K562 (cell line): ENCODE measurements around the gene LDLRAD1. TPM values are rescaled to one million over a fixed set of nuclear protein-coding genes. Genes with fewer than 3 reads are reported as not detected.

Source experiments
- ATAC-seq: fragments of 200-7000 bp; cut with Tn5 transposase; 3 replicates; pipeline ENCODE4 v1.9.1; 2020; ENCODE audit warnings: moderate library complexity
- BruUV-seq: library from RNA; stranded (reverse); fragments of 400-500 nt; replicated peaks from 2 replicates; lab custom pipeline; 2021; lab: Mats Ljungman, UMichigan
- CTCF ChIA-PET: fragments of 300-600 bp; formaldehyde crosslinking; extraction: SDS; loops from one replicate; lab custom pipeline; 2021; ENCODE audit warnings: low intra/inter-chr PET ratio; lab: Yijun Ruan, JAX
- POLR2A ChIA-PET: fragments of 300-600, 350-650 bp; sonication (Branson Sonifier 250); formaldehyde crosslinking; extraction: SDS; loops from one replicate; lab custom pipeline; 2021; ENCODE audit warnings: antibody characterized with exemption, inconsistent platforms; lab: Yijun Ruan, JAX
- DNase-seq, 4 experiments: peaks; one replicate each; pipeline versions ENCODE4 v3.0.0 to v3.0.0-alpha.2; 2011 to 2018; ENCODE audit warnings: low spot score in 3 of 4, mixed read lengths in 3 of 4; ENCODE audit errors: extremely low read depth in 1 of 4
- FAIRE-seq: peaks from 2 replicates; lab custom pipeline; 2011; peaks lifted over from hg19 to GRCh38; lab: Jason Lieb, UNC
- H2AFZ ChIP-seq: 2 replicates; pipeline ENCODE4 v1.6.0; 2011; ENCODE audit warnings: low read depth, low read length, control low read depth, inconsistent platforms
- H3K27ac ChIP-seq: fragments of 200-600 bp; 3 replicates; pipeline ENCODE4 v1.8.0; 2011; ENCODE audit warnings: low read depth, mild to moderate bottlenecking, control low read depth, inconsistent platforms, low read length, moderate library complexity, mixed read lengths; ENCODE audit errors: extremely low read depth
- H3K27me3 ChIP-seq, 2 experiments: fragments of 300-600 bp in 1 of 2; 2 replicates in 1 of 2; 3 replicates in 1 of 2; pipeline versions ENCODE4 v1.6.0 to v1.8.0; 2011; ENCODE audit warnings: inconsistent platforms in 2 of 2, low read length in 2 of 2, mild to moderate bottlenecking in 1 of 2, mixed read lengths in 1 of 2, moderate library complexity in 1 of 2; ENCODE audit not compliant: control insufficient read depth in 2 of 2, insufficient read depth in 2 of 2
- H3K36me3 ChIP-seq: fragments of 300-600 bp; 3 replicates; pipeline ENCODE4 v1.8.0; 2011; ENCODE audit warnings: mild to moderate bottlenecking, low read length, inconsistent platforms; ENCODE audit not compliant: control insufficient read depth, insufficient read depth
- H3K4me1 ChIP-seq, 2 experiments: fragments of 200-600 bp in 1 of 2; replicated peaks in 1 of 2; 2 replicates in 1 of 2; 3 replicates in 1 of 2; pipeline versions ENCODE4 v1.5.1 to v1.8.0; 2011; ENCODE audit warnings: inconsistent platforms in 2 of 2, low read length in 2 of 2, mild to moderate bottlenecking in 1 of 2, mixed read lengths in 1 of 2, moderate library complexity in 1 of 2; ENCODE audit not compliant: control insufficient read depth in 2 of 2, insufficient read depth in 2 of 2
- H3K4me2 ChIP-seq: 2 replicates; pipeline ENCODE4 v1.6.1; 2011; ENCODE audit warnings: low read length, control low read depth, inconsistent platforms, mixed read lengths; ENCODE audit not compliant: insufficient read depth
- H3K4me3 ChIP-seq: fragments of 200-600 bp; sonication (generic), shearing (Covaris generic); 2 replicates; pipeline ENCODE4 v1.5.1; 2016; ENCODE audit warnings: control low read depth, inconsistent platforms
- H3K79me2 ChIP-seq: fragments of 200-600 bp; 3 replicates; pipeline ENCODE4 v1.8.0; 2011; ENCODE audit warnings: low read length, inconsistent platforms; ENCODE audit not compliant: control insufficient read depth, insufficient read depth
- H3K9ac ChIP-seq, 2 experiments: 2 replicates each; pipeline versions ENCODE4 v1.6.0 to v1.6.1; 2011; ENCODE audit warnings: low read depth in 2 of 2, low read length in 2 of 2, control low read depth in 1 of 2, inconsistent platforms in 1 of 2, mild to moderate bottlenecking in 1 of 2, mixed read lengths in 1 of 2; ENCODE audit not compliant: insufficient read depth in 1 of 2
- H3K9me1 ChIP-seq: one replicate; pipeline ENCODE4 v1.6.0; 2011; ENCODE audit warnings: inconsistent platforms, mild to moderate bottlenecking, low read length, moderate library complexity; ENCODE audit not compliant: control insufficient read depth, insufficient read depth
- H3K9me3 ChIP-seq: replicated peaks from 2 replicates; pipeline ENCODE4 v1.5.1; 2011; ENCODE audit warnings: low read depth, low read length, inconsistent platforms; ENCODE audit not compliant: control insufficient read depth, insufficient read depth
- H4K20me1 ChIP-seq: replicated peaks from 2 replicates; pipeline ENCODE4 v1.6.1; 2011; ENCODE audit warnings: low read length, inconsistent platforms, mixed read lengths; ENCODE audit not compliant: control insufficient read depth, insufficient read depth
- ARHGAP35 ChIP-seq: fragments of 450-650 bp; IDR thresholded peaks from 2 replicates; pipeline ENCODE4 v1.6.1; 2018; ENCODE audit not compliant: partially characterized antibody
- BRCA1 ChIP-seq, 2 experiments: fragments of 450-650 bp in 1 of 2; sonication (generic) in 1 of 2; formaldehyde crosslinking in 1 of 2; IDR thresholded peaks; 2 replicates each; pipeline versions ENCODE4 v1.5.0 to v1.6.1; 2017 to 2020; ENCODE audit warnings: mild to moderate bottlenecking in 1 of 2, missing genetic modification reagents in 1 of 2
- COPS2 ChIP-seq: fragments of 450-650 bp; conservative IDR thresholded peaks from 2 replicates; pipeline ENCODE4 v1.6.1; 2016; ENCODE audit warnings: mild to moderate bottlenecking, moderate library complexity
- DACH1 ChIP-seq: fragments of 450-650 bp; IDR thresholded peaks from 2 replicates; pipeline ENCODE4 v1.6.1; 2018; ENCODE audit not compliant: partially characterized antibody
- GATA2 ChIP-seq: sonication (generic); formaldehyde crosslinking; IDR thresholded peaks from 2 replicates; pipeline ENCODE4 v1.4.0; 2020; ENCODE audit warnings: mild to moderate bottlenecking, missing genetic modification reagents
- ILK ChIP-seq: fragments of 450-650 bp; IDR thresholded peaks from 2 replicates; pipeline ENCODE4 v1.6.1; 2016; ENCODE audit warnings: missing genetic modification characterization, low read depth, mild to moderate bottlenecking, missing compliant biosample characterization, moderate library complexity, borderline replicate concordance
- MECOM ChIP-seq: fragments of 250-450 bp; sonication (Bioruptor Pico); IDR thresholded peaks from 2 replicates; pipeline ENCODE4 v1.8.0; 2022; ENCODE audit warnings: inconsistent platforms
- NFATC3 ChIP-seq: fragments of 450-650 bp; IDR thresholded peaks from 2 replicates; pipeline ENCODE4 v1.6.1; 2017; ENCODE audit warnings: mild to moderate bottlenecking
- NR1H2 ChIP-seq: sonication (generic); formaldehyde crosslinking; IDR thresholded peaks from 2 replicates; pipeline ENCODE4 v1.4.0; 2020; ENCODE audit warnings: mild to moderate bottlenecking, missing genetic modification reagents
- POLR2B ChIP-seq: fragments of 450-650 bp; IDR thresholded peaks from 2 replicates; pipeline ENCODE4 v1.6.1; 2018; ENCODE audit warnings: low read depth; ENCODE audit not compliant: partially characterized antibody
- SMAD1 ChIP-seq: fragments of 150-350 bp; IDR thresholded peaks from 2 replicates; pipeline ENCODE4 v1.6.1; 2014; ENCODE audit warnings: low read length, low read depth; ENCODE audit not compliant: partially characterized antibody
- ZNF174 ChIP-seq: fragments of 250-450 bp; sonication (Bioruptor Pico); IDR thresholded peaks from 2 replicates; pipeline ENCODE4 v1.4.0; 2020; ENCODE audit warnings: mild to moderate bottlenecking
- ZNF311 ChIP-seq: fragments of 250-450 bp; sonication (Bioruptor Pico); IDR thresholded peaks from 2 replicates; pipeline ENCODE4 v1.4.0; 2020; ENCODE audit warnings: mild to moderate bottlenecking, moderate library complexity
- ZSCAN29 ChIP-seq: fragments of 450-650 bp; IDR thresholded peaks from 2 replicates; pipeline ENCODE4 v1.6.1; 2017
- in situ Hi-C: fragments of 300-500 bp; cut with MboI; formaldehyde crosslinking; loops from 4 replicates; pipeline ENCODE4 v1.15.0; 2018; ENCODE audit warnings: inconsistent platforms, mixed read lengths
- intact Hi-C: fragments of 100-400 bp; cut with micrococcal nuclease; formaldehyde crosslinking; loops from 2 replicates; pipeline ENCODE4 v1.14.2; 2022
- polyA plus RNA-seq, 8 experiments: library from polyadenylated mRNA; depleted of rRNA in 4 of 8; stranded (reverse) in 5 of 8; unstranded in 3 of 8; fragments of >200 nt; fragmentation: Nextera tagmentation in 2 of 8; fragmentation: Illumina TruSeq in 1 of 8; extraction: Ambion mirVana in 2 of 8; extraction: Trizol in 1 of 8; gene quantifications; 2 replicates each; pipeline versions ENCODE4 v1.2.1 to v1.2.3, GENCODE V29; 2011 to 2014; ENCODE audit warnings: inconsistent platforms in 1 of 8, missing spikeins in 1 of 8
- total RNA-seq, 7 experiments: library from RNA; depleted of rRNA in 6 of 7; stranded (reverse); fragments of >200 nt in 6 of 7; fragmentation: Illumina TruSeq in 2 of 7; extraction: Trizol in 2 of 7; gene quantifications; 2 replicates each; pipeline versions ENCODE4 v1.2.1 to v1.2.3, GENCODE V29; 2011 to 2021; ENCODE audit warnings: low replicate concordance in 1 of 7
- TF ChIP-seq, protein P1 (sequence below): sonication (generic); formaldehyde crosslinking; IDR thresholded peaks from 2 replicates; pipeline ENCODE4 v1.8.1; 2023; ENCODE audit warnings: mild to moderate bottlenecking, missing genetic modification reagents
- TF ChIP-seq, protein P2 (sequence below): fragments of 250-450 bp; sonication (Bioruptor Pico); IDR thresholded peaks from 2 replicates; pipeline ENCODE4 v1.8.0; 2021; ENCODE audit warnings: moderate library complexity, mild to moderate bottlenecking, inconsistent platforms

The LDLRAD1 gene
- total and polyA plus RNA-seq, 9 of the 15 experiments (the other 6 are each of a cell fraction or from before 2014, with no cell fraction given), result not detected

DNA sequence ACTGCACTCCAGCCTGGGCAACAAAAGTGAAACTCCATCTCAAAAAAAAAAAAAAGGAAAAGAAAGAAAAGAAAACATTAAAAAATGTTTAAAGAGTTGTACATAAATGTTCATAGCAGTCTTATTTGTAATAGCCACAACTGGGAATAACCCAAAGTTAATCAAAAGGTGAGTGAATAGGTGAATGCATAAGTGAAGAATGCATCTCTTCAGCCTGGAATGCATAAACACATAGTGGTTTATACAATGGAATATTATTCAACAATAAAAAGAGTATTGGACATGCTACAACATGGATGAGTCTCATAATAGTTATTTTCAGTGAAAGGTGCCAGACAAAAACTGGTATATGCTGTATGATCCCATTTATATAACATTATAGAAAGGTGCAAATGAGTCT is 18.1 kb downstream of the LDLRAD1 start:
- Histone ChIP-seq H2AFZ (no peak overlapping the region), H3K4me3 (no peak overlapping the region), H3K4me2 (no peak overlapping the region), H3K9ac (no peak overlapping the region), H3K27ac (no peak overlapping the region), H3K36me3 (no peaks in the 10 kb centered on the region), H3K9me1 (no peaks in the 10 kb centered on the region), H3K4me1 (peaks cover 0 to 4% of the 10 kb centered on the region in 2 experiments; a peak in 1 of 5 replicates), H3K27me3 (peaks cover 17 to 22% of the 10 kb centered on the region in 2 experiments; a peak in 4 of 5 replicates), H3K9me3 (peaks cover 7% of the 10 kb centered on the region; the same call in 1 of the 2 replicates), H3K79me2 (no peaks in the 10 kb centered on the region), H4K20me1 (no peaks in the 10 kb centered on the region)
- intact Hi-C loops (no loop called here), in situ Hi-C loops (no loop called here)
- ChIA-PET POLR2A (no interaction called here), CTCF (no interaction called here)
- FAIRE-seq, result no peak
- DNase-seq, result no peak
- no peak for TF ChIP-seq ZSCAN29
- TF ChIP-seq GATA2, result no peak
- TF ChIP-seq, protein P1, sequence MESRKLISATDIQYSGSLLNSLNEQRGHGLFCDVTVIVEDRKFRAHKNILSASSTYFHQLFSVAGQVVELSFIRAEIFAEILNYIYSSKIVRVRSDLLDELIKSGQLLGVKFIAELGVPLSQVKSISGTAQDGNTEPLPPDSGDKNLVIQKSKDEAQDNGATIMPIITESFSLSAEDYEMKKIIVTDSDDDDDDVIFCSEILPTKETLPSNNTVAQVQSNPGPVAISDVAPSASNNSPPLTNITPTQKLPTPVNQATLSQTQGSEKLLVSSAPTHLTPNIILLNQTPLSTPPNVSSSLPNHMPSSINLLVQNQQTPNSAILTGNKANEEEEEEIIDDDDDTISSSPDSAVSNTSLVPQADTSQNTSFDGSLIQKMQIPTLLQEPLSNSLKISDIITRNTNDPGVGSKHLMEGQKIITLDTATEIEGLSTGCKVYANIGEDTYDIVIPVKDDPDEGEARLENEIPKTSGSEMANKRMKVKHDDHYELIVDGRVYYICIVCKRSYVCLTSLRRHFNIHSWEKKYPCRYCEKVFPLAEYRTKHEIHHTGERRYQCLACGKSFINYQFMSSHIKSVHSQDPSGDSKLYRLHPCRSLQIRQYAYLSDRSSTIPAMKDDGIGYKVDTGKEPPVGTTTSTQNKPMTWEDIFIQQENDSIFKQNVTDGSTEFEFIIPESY (CRISPR knock-in tag), result no peak
- TF ChIP-seq ZNF174 (CRISPR knock-in tag), result no peak
- TF ChIP-seq ARHGAP35, result no peak
- no peak for TF ChIP-seq ILK
- TF ChIP-seq NFATC3, result no peak
- no peak for TF ChIP-seq SMAD1
- TF ChIP-seq NR1H2 (CRISPR knock-in tag), result no peak
- TF ChIP-seq POLR2B, result no peak
- TF ChIP-seq ZNF311 (CRISPR knock-in tag), result no peak
- no peak for TF ChIP-seq DACH1
- TF ChIP-seq BRCA1 (IDR thresholded peaks at IDR 0.05), result no peak
- TF ChIP-seq BRCA1 (CRISPR knock-in tag; IDR thresholded peaks at IDR 0.05), result no peak
- TF ChIP-seq, protein P2, sequence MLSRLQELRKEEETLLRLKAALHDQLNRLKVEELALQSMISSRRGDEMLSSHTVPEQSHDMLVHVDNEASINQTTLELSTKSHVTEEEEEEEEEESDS, result no peak
- no peak for TF ChIP-seq COPS2
- TF ChIP-seq MECOM (CRISPR knock-in tag), result no peak
- no TSS peak for BruUV-seq
- ATAC-seq, result no peak
